HEK293 (cell line): ENCODE measurements around the gene RCAN2.

Experiments used
- CTCF ChIA-PET: fragments of 350-600 bp; formaldehyde crosslinking; extraction: SDS; loops from one replicate; lab custom pipeline; 2021; ENCODE audit warnings: antibody characterized with exemption; lab: Yijun Ruan, JAX
- POLR2A ChIA-PET: fragments of 300-600 bp; formaldehyde crosslinking; extraction: SDS; loops from one replicate; lab custom pipeline; 2020; ENCODE audit warnings: antibody characterized with exemption, inconsistent platforms; lab: Yijun Ruan, JAX
- H3K27ac ChIP-seq: fragments of 200-500 bp; sonication (Bioruptor generic); 2 replicates; pipeline ENCODE4 v1.5.1; 2014; ENCODE audit warnings: low read depth, low read length, control low read depth, inconsistent platforms; ENCODE audit errors: extremely low read depth
- H3K36me3 ChIP-seq, 2 experiments: fragments of 200-500 bp in 1 of 2; sonication (Bioruptor generic) in 1 of 2; 1 replicate in 1 of 2; 2 replicates in 1 of 2; pipeline ENCODE4 v1.5.1; 2014 to 2017; ENCODE audit warnings: inconsistent platforms in 2 of 2, low read length in 2 of 2; ENCODE audit not compliant: control insufficient read depth in 2 of 2, insufficient read depth in 1 of 2
- H3K4me1 ChIP-seq: fragments of 200-500 bp; sonication (Bioruptor generic); 2 replicates; pipeline ENCODE4 v1.5.1; 2014; ENCODE audit warnings: mild to moderate bottlenecking, low read length, inconsistent platforms; ENCODE audit not compliant: control insufficient read depth, insufficient read depth
- H3K4me3 ChIP-seq: 2 replicates; pipeline ENCODE4 v1.5.1; 2011; ENCODE audit warnings: low read depth, mild to moderate bottlenecking, control low read depth, low read length, moderate library complexity
- H3K9me3 ChIP-seq: fragments of 200-500 bp; sonication (Bioruptor generic); 2 replicates; pipeline ENCODE4 v1.5.1; 2014; ENCODE audit warnings: low read depth, low read length, inconsistent platforms; ENCODE audit not compliant: control insufficient read depth, insufficient read depth
- ELK4 ChIP-seq: IDR thresholded peaks from 2 replicates; pipeline ENCODE4 v1.6.1; 2011; ENCODE audit warnings: mild to moderate bottlenecking, low read depth, low read length, borderline replicate concordance
- INSM2 ChIP-seq: fragments of 450-650 bp; formaldehyde crosslinking; IDR thresholded peaks from 2 replicates; pipeline ENCODE4 v1.5.1; 2016; ENCODE audit warnings: missing biosample characterization, missing genetic modification characterization
- SP2 ChIP-seq: fragments of 450-650 bp; formaldehyde crosslinking; IDR thresholded peaks from 2 replicates; pipeline ENCODE4 v1.5.1; 2016; ENCODE audit warnings: missing biosample characterization, missing genetic modification characterization
- SP3 ChIP-seq: fragments of 450-650 bp; formaldehyde crosslinking; IDR thresholded peaks from 2 replicates; pipeline ENCODE4 v1.5.1; 2016; ENCODE audit warnings: missing biosample characterization, missing genetic modification characterization
- WT1 ChIP-seq: fragments of 450-650 bp; formaldehyde crosslinking; IDR thresholded peaks from 2 replicates; pipeline ENCODE4 v1.5.1; 2016; ENCODE audit warnings: missing biosample characterization, missing genetic modification characterization
- ZNF169 ChIP-seq: fragments of 450-650 bp; formaldehyde crosslinking; IDR thresholded peaks from 2 replicates; pipeline ENCODE4 v1.5.1; 2016; ENCODE audit warnings: missing biosample characterization, missing genetic modification characterization
- ZNF274 ChIP-seq, 2 experiments: fragments of 200-500 bp in 1 of 2; fragments of 450-650 bp in 1 of 2; sonication (Bioruptor generic) in 1 of 2; formaldehyde crosslinking in 1 of 2; IDR thresholded peaks; 2 replicates each; pipeline versions ENCODE4 v1.5.1 to v1.6.1; 2014 to 2016; ENCODE audit warnings: borderline replicate concordance in 1 of 2, inconsistent platforms in 1 of 2, low read length in 1 of 2, missing biosample characterization in 1 of 2, missing genetic modification characterization in 1 of 2
- ZNF433 ChIP-seq: fragments of 450-650 bp; formaldehyde crosslinking; IDR thresholded peaks from 2 replicates; pipeline ENCODE4 v1.5.1; 2016; ENCODE audit warnings: missing biosample characterization, missing genetic modification characterization, low read depth
- ZNF449 ChIP-seq: fragments of 450-650 bp; formaldehyde crosslinking; IDR thresholded peaks from 2 replicates; pipeline ENCODE4 v1.5.1; 2017; ENCODE audit warnings: missing biosample characterization, mild to moderate bottlenecking, missing genetic modification characterization, moderate library complexity
- ZNF48 ChIP-seq: fragments of 450-650 bp; formaldehyde crosslinking; IDR thresholded peaks from 2 replicates; pipeline ENCODE4 v1.5.1; 2016; ENCODE audit warnings: missing biosample characterization, missing genetic modification characterization
- ZNF521 ChIP-seq: fragments of 450-650 bp; formaldehyde crosslinking; IDR thresholded peaks from 2 replicates; pipeline ENCODE4 v1.5.1; 2017; ENCODE audit warnings: missing biosample characterization, mild to moderate bottlenecking, missing genetic modification characterization
- ZNF555 ChIP-seq: fragments of 450-650 bp; formaldehyde crosslinking; conservative IDR thresholded peaks from 2 replicates; pipeline ENCODE4 v1.5.1; 2017; ENCODE audit warnings: missing biosample characterization, mild to moderate bottlenecking, missing genetic modification characterization, inconsistent platforms
- ZNF585B ChIP-seq: fragments of 450-650 bp; formaldehyde crosslinking; IDR thresholded peaks from 2 replicates; pipeline ENCODE4 v1.5.1; 2016; ENCODE audit warnings: missing biosample characterization, missing genetic modification characterization
- ZNF645 ChIP-seq: fragments of 450-650 bp; formaldehyde crosslinking; IDR thresholded peaks from 2 replicates; pipeline ENCODE4; 2016; ENCODE audit warnings: missing biosample characterization, missing genetic modification characterization
- ZNF664 ChIP-seq: fragments of 450-650 bp; formaldehyde crosslinking; IDR thresholded peaks from 2 replicates; pipeline ENCODE4 v1.5.1; 2016; ENCODE audit warnings: missing biosample characterization, missing genetic modification characterization
- ZXDB ChIP-seq: fragments of 450-650 bp; formaldehyde crosslinking; IDR thresholded peaks from 2 replicates; pipeline ENCODE4 v1.5.1; 2016; ENCODE audit warnings: missing biosample characterization, missing genetic modification characterization
- TF ChIP-seq, protein P1 (sequence below): fragments of 450-650 bp; formaldehyde crosslinking; conservative IDR thresholded peaks from 2 replicates; pipeline ENCODE4 v1.5.1; 2016; ENCODE audit warnings: low read depth, missing biosample characterization, missing genetic modification characterization
- TF ChIP-seq, protein P2 (sequence below): fragments of 450-650 bp; IDR thresholded peaks from 2 replicates; pipeline ENCODE4 v1.5.1; 2018; ENCODE audit warnings: missing biosample characterization, missing genetic modification characterization

RCAN2 gene

DNA sequence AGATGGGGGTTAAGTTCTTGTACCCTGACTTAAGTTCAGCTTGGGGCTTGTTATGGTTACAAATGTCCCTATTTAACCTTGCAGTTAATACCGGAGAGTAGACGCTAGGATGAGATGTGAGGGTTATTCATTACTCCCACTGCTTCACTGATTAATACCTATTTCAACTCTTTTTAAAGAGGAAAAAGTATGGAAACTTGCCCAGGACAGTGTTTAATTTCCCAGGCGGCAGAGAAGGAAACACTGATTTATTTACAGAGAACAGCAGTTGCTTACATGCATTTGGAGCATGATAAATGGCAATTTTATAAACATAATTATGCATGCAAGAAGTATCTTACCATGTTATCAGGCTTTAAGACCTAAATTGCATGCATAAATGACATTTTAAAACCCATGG lies 137.7 kb downstream of the RCAN2 start (continued):
- TF ChIP-seq ZXDB: no peak
- TF ChIP-seq ELK4: no peak

- TF ChIP-seq ZNF521 (no peak), SP2 (tag by site-specific recombination) (no peak)
- TF ChIP-seq, protein P1, sequence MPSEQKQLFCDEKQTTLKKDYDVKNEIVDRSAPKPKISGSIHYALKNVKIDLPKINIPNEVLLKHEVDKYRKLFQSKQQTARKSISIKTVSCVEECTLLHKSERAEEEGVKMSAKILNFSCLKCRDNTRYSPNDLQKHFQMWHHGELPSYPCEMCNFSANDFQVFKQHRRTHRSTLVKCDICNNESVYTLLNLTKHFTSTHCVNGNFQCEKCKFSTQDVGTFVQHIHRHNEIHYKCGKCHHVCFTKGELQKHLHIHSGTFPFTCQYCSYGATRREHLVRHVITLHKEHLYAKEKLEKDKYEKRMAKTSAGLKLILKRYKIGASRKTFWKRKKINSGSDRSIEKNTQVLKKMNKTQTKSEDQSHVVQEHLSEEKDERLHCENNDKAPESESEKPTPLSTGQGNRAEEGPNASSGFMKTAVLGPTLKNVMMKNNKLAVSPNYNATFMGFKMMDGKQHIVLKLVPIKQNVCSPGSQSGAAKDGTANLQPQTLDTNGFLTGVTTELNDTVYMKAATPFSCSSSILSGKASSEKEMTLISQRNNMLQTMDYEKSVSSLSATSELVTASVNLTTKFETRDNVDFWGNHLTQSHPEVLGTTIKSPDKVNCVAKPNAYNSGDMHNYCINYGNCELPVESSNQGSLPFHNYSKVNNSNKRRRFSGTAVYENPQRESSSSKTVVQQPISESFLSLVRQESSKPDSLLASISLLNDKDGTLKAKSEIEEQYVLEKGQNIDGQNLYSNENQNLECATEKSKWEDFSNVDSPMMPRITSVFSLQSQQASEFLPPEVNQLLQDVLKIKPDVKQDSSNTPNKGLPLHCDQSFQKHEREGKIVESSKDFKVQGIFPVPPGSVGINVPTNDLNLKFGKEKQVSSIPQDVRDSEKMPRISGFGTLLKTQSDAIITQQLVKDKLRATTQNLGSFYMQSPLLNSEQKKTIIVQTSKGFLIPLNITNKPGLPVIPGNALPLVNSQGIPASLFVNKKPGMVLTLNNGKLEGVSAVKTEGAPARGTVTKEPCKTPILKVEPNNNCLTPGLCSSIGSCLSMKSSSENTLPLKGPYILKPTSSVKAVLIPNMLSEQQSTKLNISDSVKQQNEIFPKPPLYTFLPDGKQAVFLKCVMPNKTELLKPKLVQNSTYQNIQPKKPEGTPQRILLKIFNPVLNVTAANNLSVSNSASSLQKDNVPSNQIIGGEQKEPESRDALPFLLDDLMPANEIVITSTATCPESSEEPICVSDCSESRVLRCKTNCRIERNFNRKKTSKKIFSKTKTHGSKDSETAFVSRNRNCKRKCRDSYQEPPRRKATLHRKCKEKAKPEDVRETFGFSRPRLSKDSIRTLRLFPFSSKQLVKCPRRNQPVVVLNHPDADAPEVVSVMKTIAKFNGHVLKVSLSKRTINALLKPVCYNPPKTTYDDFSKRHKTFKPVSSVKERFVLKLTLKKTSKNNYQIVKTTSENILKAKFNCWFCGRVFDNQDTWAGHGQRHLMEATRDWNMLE: no peak
- TF ChIP-seq, all 188 proteins: peak for 0
- CTCF ChIA-PET: interaction anchor here (1.4 kb wide), 1 partner anchor 12 kb away, joined by 3 read pairs; no protein-coding TSS in a partner anchor
- no peak overlapping the region for H3K4me3 ChIP-seq
- no peaks in the 10 kb centered on the region for H3K9me3 ChIP-seq
- H3K27ac ChIP-seq: no peak overlapping the region
- no peaks in the 10 kb centered on the region; the same call in 1 of the 2 replicates for H3K4me1 ChIP-seq
- POLR2A ChIA-PET: no interaction called here
- no peaks in the 10 kb centered on the region for H3K36me3 ChIP-seq
Measured at GRCh38 chr6:46352541-46353268, 138.5 kb downstream of the RCAN2 start.

GRCh38 chr6:46350714-46351113 lies 140.5 kb downstream of the RCAN2 start:
- Histone ChIP-seq H3K4me3 (no peak overlapping the region), H3K9me3 (no peaks in the 10 kb centered on the region), H3K36me3 (no peaks in the 10 kb centered on the region), H3K27ac (no peak overlapping the region), H3K4me1 (no peaks in the 10 kb centered on the region; the same call in 1 of the 2 replicates)
- ChIA-PET POLR2A (no interaction called here), CTCF (interaction anchor here (0.5 to 1.0 kb wide), 3 partner anchors 61 to 304 kb away, joined by 3 read pairs; no protein-coding TSS in a partner anchor)
- TF ChIP-seq, protein P2, sequence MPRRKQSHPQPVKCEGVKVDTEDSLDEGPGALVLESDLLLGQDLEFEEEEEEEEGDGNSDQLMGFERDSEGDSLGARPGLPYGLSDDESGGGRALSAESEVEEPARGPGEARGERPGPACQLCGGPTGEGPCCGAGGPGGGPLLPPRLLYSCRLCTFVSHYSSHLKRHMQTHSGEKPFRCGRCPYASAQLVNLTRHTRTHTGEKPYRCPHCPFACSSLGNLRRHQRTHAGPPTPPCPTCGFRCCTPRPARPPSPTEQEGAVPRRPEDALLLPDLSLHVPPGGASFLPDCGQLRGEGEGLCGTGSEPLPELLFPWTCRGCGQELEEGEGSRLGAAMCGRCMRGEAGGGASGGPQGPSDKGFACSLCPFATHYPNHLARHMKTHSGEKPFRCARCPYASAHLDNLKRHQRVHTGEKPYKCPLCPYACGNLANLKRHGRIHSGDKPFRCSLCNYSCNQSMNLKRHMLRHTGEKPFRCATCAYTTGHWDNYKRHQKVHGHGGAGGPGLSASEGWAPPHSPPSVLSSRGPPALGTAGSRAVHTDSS: no peak
- no peak for TF ChIP-seq ZNF433
- no peak for TF ChIP-seq ZNF48 (tag by site-specific recombination)
- TF ChIP-seq WT1 (tag by site-specific recombination): no peak
- no peak for TF ChIP-seq ZNF664
- no peak for TF ChIP-seq ZNF169
- no peak for TF ChIP-seq ZNF555 (tag by site-specific recombination)
- TF ChIP-seq ZNF585B (tag by site-specific recombination): no peak
- TF ChIP-seq ZNF449: no peak
- TF ChIP-seq ZNF521: no peak
- no peak for TF ChIP-seq ZNF274 (IDR thresholded peaks at IDR 0.05; ENCODE audit: low read length)
- TF ChIP-seq ZNF274 (tag by site-specific recombination; IDR thresholded peaks at IDR 0.05; ENCODE audit: borderline replicate concordance): no peak
- no peak for TF ChIP-seq ZNF645
- TF ChIP-seq INSM2 (tag by site-specific recombination): no peak
- no peak for TF ChIP-seq SP3 (tag by site-specific recombination)
